Tibial artery (tissue), 4 donors: ENCODE data around the gene DNAH8.

Experiments
- DNase-seq, 2 donors: peaks; one replicate each; pipeline ENCODE4 v3.0.0-alpha.2; 2019
- H3K27ac ChIP-seq, 2 donors: fragments of 200-600 bp; sonication (generic) in 1 of 2; 1 replicate in 1 of 2; 2 replicates in 1 of 2; pipeline ENCODE4 v1.5.1; 2018 to 2019; ENCODE audit warnings: mild to moderate bottlenecking in 1 of 2
- H3K27me3 ChIP-seq, 2 donors: fragments of 200-600 bp; sonication (generic) in 1 of 2; one replicate each; pipeline versions ENCODE4 v1.5.1 to v1.6.0; 2016 to 2019
- H3K36me3 ChIP-seq, 3 donors: fragments of 200-600 bp; sonication (generic) in 2 of 3; one replicate each; pipeline ENCODE4 v1.5.1; 2016 to 2019; ENCODE audit warnings: mild to moderate bottlenecking in 2 of 3
- H3K4me1 ChIP-seq, 4 donors: fragments of 200-600 bp; sonication (generic) in 2 of 4; 1 replicate in 3 of 4; 2 replicates in 1 of 4; pipeline ENCODE4 v1.5.1; 2016 to 2019
- H3K4me3 ChIP-seq, 2 donors: fragments of 200-600 bp; sonication (generic) in 1 of 2; 1 replicate in 1 of 2; 2 replicates in 1 of 2; pipeline ENCODE4 v1.5.1; 2018 to 2019; ENCODE audit warnings: mild to moderate bottlenecking in 2 of 2
- H3K9me3 ChIP-seq, 3 donors: fragments of 200-600 bp; sonication (generic) in 1 of 3; one replicate each; pipeline ENCODE4 v1.5.1; 2016 to 2019
- CTCF ChIP-seq, 2 experiments: fragments of 200-600 bp in 1 of 2; fragments of 450-650 bp in 1 of 2; IDR thresholded peaks; one replicate each; pipeline ENCODE4 v1.5.1; 2017 to 2019; ENCODE audit warnings: antibody characterized with exemption in 2 of 2, mild to moderate bottlenecking in 1 of 2, moderate library complexity in 1 of 2
- intact Hi-C: fragments of 100-400 bp; cut with DNase I; formaldehyde crosslinking; loops from one replicate; pipeline ENCODE4 v1.15.0; 2023; ENCODE audit warnings: low total_unique reads

The DNAH8 gene

GRCh38 chr6:38722727-38723334, 7.7 kb downstream of the DNAH8 start:
- Histone ChIP-seq H3K9me3 (no peaks in the 10 kb centered on the region), H3K27ac (no peak overlapping the region), H3K36me3 (no peaks in the 10 kb centered on the region), H3K4me3 (no peak overlapping the region), H3K4me1 (no peaks in the 10 kb centered on the region), H3K27me3 (peaks cover 0 to 12% of the 10 kb centered on the region in 2 donors)
- DNase-seq, result no peak
- intact Hi-C loops, result no loop called here
- TF ChIP-seq CTCF (IDR thresholded peaks at IDR 0.05), result no peak

GRCh38 chr6:38723783-38724182, 8.7 kb downstream of the DNAH8 start:
- TF ChIP-seq CTCF (IDR thresholded peaks at IDR 0.05), result no peak
- intact Hi-C loops, result no loop called here

GRCh38 chr6:38724343-38724742, 9.2 kb downstream of the DNAH8 start:
- H3K9me3 ChIP-seq, result no peaks in the 10 kb centered on the region
- H3K4me3 ChIP-seq, result no peak overlapping the region
- no peaks in the 10 kb centered on the region for H3K4me1 ChIP-seq
- peaks cover 0 to 7% of the 10 kb centered on the region in 2 donors for H3K27me3 ChIP-seq
- no peak overlapping the region for H3K27ac ChIP-seq
- no peak for TF ChIP-seq CTCF (IDR thresholded peaks at IDR 0.05)
- no peak for DNase-seq
- H3K36me3 ChIP-seq, result no peaks in the 10 kb centered on the region
- intact Hi-C loops, result no loop called here

More at GRCh38 chr6:38723783-38724182, 8.7 kb downstream of the DNAH8 start:
- no peaks in the 10 kb centered on the region for H3K36me3 ChIP-seq
- no peaks in the 10 kb centered on the region for H3K9me3 ChIP-seq
- H3K27me3 ChIP-seq, result peaks cover 0 to 12% of the 10 kb centered on the region in 2 donors
- H3K27ac ChIP-seq, result no peak overlapping the region
- H3K4me3 ChIP-seq, result no peak overlapping the region
- no peak for DNase-seq
- no peaks in the 10 kb centered on the region for H3K4me1 ChIP-seq

GRCh38 chr6:38725414-38726183, 10.5 kb downstream of the DNAH8 start:
- intact Hi-C loops, result no loop called here
- no peaks in the 10 kb centered on the region for H3K36me3 ChIP-seq
- H3K9me3 ChIP-seq, result no peaks in the 10 kb centered on the region
- no peaks in the 10 kb centered on the region for H3K27me3 ChIP-seq
- no peak for TF ChIP-seq CTCF (IDR thresholded peaks at IDR 0.05)
- H3K4me1 ChIP-seq, result no peaks in the 10 kb centered on the region
- no peak overlapping the region for H3K4me3 ChIP-seq
- no peak for DNase-seq
- H3K27ac ChIP-seq, result no peak overlapping the region

- DNase-seq, result no peak
- TF ChIP-seq CTCF (IDR thresholded peaks at IDR 0.05), result no peak
- H3K4me1 ChIP-seq, result no peaks in the 10 kb centered on the region
- no peaks in the 10 kb centered on the region for H3K36me3 ChIP-seq
- intact Hi-C loops, result no loop called here
- no peak overlapping the region for H3K4me3 ChIP-seq
- H3K27ac ChIP-seq, result no peak overlapping the region
- H3K27me3 ChIP-seq, result no peaks in the 10 kb centered on the region
- no peaks in the 10 kb centered on the region for H3K9me3 ChIP-seq
Measured at GRCh38 chr6:38728203-38728602, 13.1 kb downstream of the DNAH8 start.
